Measurements from ENCODE around the gene RAPGEF1.
A peak's percentile ranks its signal among the peaks of the same experiment; 100 is the strongest.

RAPGEF1 gene

GRCh38 chr9:131678499-131679111 lies 61.3 kb downstream of the RAPGEF1 start:
- Histone ChIP-seq H3K4me1 (ENCODE audit: control insufficient read depth, insufficient read depth, low read length) (peaks cover 29% of the 10 kb centered on the region), H3K36me3 (ENCODE audit: control insufficient read depth in 2 of 2, insufficient read depth in 1 of 2, low read length in 2 of 2) (no peaks in the 10 kb centered on the region), H3K4me3 (ENCODE audit: low read depth, low read length) (no peak overlapping the region), H3K9me3 (ENCODE audit: control insufficient read depth, insufficient read depth, low read depth, low read length) (no peaks in the 10 kb centered on the region), H3K27ac (ENCODE audit: extremely low read depth, low read depth, low read length) (peak overlapping the region; percentile 27)
- CTCF ChIA-PET: interaction anchor here (0.6 to 3.3 kb wide), 14 partner anchors 12 to 400 kb away, joined by 3 to 22 read pairs (median 4); partner anchors contain the start of gene RAPGEF1
- POLR2A ChIA-PET: interaction anchor here (0.5 to 1.6 kb wide), 8 partner anchors 17 to 832 kb away, joined by 3 to 14 read pairs (median 3); partner anchors contain the start of gene RAPGEF1
- TF ChIP-seq GLIS2 (tag by site-specific recombination; IDR thresholded peaks at IDR 0.05) (peak; percentile 91), ZBTB1 (tag by site-specific recombination; IDR thresholded peaks at IDR 0.05) (0 out of 2 replicates have a peak, but pooled peaks have one; percentile 9), ZNF792 (tag by site-specific recombination; IDR thresholded peaks at IDR 0.05) (0 out of 2 replicates have a peak, but pooled peaks have one; percentile 67), WT1 (tag by site-specific recombination; IDR thresholded peaks at IDR 0.05) (peak; percentile 85), ZNF394 (tag by site-specific recombination; IDR thresholded peaks at IDR 0.05; ENCODE audit: borderline replicate concordance) (peak; percentile 60; the same call in 1 of the 2 replicates), HOXA7 (CRISPR knock-in tag; IDR thresholded peaks at IDR 0.05; ENCODE audit: borderline replicate concordance) (no peak), ZFP41 (tag by site-specific recombination; IDR thresholded peaks at IDR 0.05; ENCODE audit: borderline replicate concordance) (no peak), TSHZ1 (tag by site-specific recombination; IDR thresholded peaks at IDR 0.05; ENCODE audit: borderline replicate concordance) (peak; percentile 67; the same call in 1 of the 2 replicates), ZSCAN16 (tag by site-specific recombination; IDR thresholded peaks at IDR 0.05) (no peak), ZNF24 (tag by site-specific recombination; IDR thresholded peaks at IDR 0.05) (peak; percentile 85), ZBTB21 (tag by site-specific recombination; IDR thresholded peaks at IDR 0.05) (peak; percentile 63), ZNF112 (tag by site-specific recombination; IDR thresholded peaks at IDR 0.05) (no peak), ZBTB8A (tag by site-specific recombination; IDR thresholded peaks at IDR 0.05) (peak; percentile 36; the same call in 1 of the 2 replicates), ZNF2 (tag by site-specific recombination; IDR thresholded peaks at IDR 0.05) (peak; percentile 68), ZEB2 (tag by site-specific recombination; IDR thresholded peaks at IDR 0.05) (peak; percentile 93), KLF10 (tag by site-specific recombination; IDR thresholded peaks at IDR 0.05) (peak; percentile 78), ZNF423 (tag by site-specific recombination; IDR thresholded peaks at IDR 0.05) (peak; percentile 98), ZNF391 (tag by site-specific recombination; IDR thresholded peaks at IDR 0.05; ENCODE audit: borderline replicate concordance, low read depth) (0 out of 2 replicates have a peak, but pooled peaks have one; percentile 36), SP7 (tag by site-specific recombination; IDR thresholded peaks at IDR 0.05) (peak; percentile 91), ZNF600 (tag by site-specific recombination; IDR thresholded peaks at IDR 0.05) (peak; percentile 96), ZNF335 (tag by site-specific recombination; conservative IDR thresholded peaks at IDR 0.05) (peak; percentile 58; the same call in 1 of the 2 replicates), HOXD13 (CRISPR knock-in tag; IDR thresholded peaks at IDR 0.05; ENCODE audit: borderline replicate concordance) (0 out of 2 replicates have a peak, but pooled peaks have one; percentile 35), ZFP69B (tag by site-specific recombination; IDR thresholded peaks at IDR 0.05) (peak; percentile 54; the same call in 1 of the 2 replicates), OVOL3 (tag by site-specific recombination; IDR thresholded peaks at IDR 0.05) (0 out of 2 replicates have a peak, but pooled peaks have one; percentile 39), GLI4 (tag by site-specific recombination; IDR thresholded peaks at IDR 0.05) (no peak), ZNF202 (tag by site-specific recombination; IDR thresholded peaks at IDR 0.05; ENCODE audit: borderline replicate concordance) (no peak), ZNF654 (tag by site-specific recombination; IDR thresholded peaks at IDR 0.05; ENCODE audit: low read depth) (no peak), MEIS1 (CRISPR knock-in tag; IDR thresholded peaks at IDR 0.05; ENCODE audit: borderline replicate concordance) (no peak), ZNF530 (tag by site-specific recombination; IDR thresholded peaks at IDR 0.05; ENCODE audit: low read depth) (no peak)
- TF ChIP-seq, protein P1, sequence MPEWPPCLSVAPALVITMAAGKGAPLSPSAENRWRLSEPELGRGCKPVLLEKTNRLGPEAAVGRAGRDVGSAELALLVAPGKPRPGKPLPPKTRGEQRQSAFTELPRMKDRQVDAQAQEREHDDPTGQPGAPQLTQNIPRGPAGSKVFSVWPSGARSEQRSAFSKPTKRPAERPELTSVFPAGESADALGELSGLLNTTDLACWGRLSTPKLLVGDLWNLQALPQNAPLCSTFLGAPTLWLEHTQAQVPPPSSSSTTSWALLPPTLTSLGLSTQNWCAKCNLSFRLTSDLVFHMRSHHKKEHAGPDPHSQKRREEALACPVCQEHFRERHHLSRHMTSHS (tag by site-specific recombination; IDR thresholded peaks at IDR 0.05): no peak
- TF ChIP-seq, protein P2, sequence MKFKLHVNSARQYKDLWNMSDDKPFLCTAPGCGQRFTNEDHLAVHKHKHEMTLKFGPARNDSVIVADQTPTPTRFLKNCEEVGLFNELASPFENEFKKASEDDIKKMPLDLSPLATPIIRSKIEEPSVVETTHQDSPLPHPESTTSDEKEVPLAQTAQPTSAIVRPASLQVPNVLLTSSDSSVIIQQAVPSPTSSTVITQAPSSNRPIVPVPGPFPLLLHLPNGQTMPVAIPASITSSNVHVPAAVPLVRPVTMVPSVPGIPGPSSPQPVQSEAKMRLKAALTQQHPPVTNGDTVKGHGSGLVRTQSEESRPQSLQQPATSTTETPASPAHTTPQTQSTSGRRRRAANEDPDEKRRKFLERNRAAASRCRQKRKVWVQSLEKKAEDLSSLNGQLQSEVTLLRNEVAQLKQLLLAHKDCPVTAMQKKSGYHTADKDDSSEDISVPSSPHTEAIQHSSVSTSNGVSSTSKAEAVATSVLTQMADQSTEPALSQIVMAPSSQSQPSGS (tag by site-specific recombination; IDR thresholded peaks at IDR 0.05; ENCODE audit: low read depth): peak; percentile 43; the same call in 1 of the 2 replicates
- TF ChIP-seq, protein P3, sequence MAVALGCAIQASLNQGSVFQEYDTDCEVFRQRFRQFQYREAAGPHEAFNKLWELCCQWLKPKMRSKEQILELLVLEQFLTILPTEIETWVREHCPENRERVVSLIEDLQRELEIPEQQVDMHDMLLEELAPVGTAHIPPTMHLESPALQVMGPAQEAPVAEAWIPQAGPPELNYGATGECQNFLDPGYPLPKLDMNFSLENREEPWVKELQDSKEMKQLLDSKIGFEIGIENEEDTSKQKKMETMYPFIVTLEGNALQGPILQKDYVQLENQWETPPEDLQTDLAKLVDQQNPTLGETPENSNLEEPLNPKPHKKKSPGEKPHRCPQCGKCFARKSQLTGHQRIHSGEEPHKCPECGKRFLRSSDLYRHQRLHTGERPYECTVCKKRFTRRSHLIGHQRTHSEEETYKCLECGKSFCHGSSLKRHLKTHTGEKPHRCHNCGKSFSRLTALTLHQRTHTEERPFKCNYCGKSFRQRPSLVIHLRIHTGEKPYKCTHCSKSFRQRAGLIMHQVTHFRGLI (tag by site-specific recombination; IDR thresholded peaks at IDR 0.05): no peak
